NCI-H69 (cell line): Measurements from ENCODE around the gene ADI1.
"Not testable (repeated sequence)": the region's sequence is repeated elsewhere in the genome, so short reads cannot be mapped to it uniquely, and the experiment has no call there.

Source experiments
- DNase-seq: peaks from one replicate; lab custom pipeline; 2025; lab: John Stamatoyannopoulos, UW

ADI1 gene

DNA sequence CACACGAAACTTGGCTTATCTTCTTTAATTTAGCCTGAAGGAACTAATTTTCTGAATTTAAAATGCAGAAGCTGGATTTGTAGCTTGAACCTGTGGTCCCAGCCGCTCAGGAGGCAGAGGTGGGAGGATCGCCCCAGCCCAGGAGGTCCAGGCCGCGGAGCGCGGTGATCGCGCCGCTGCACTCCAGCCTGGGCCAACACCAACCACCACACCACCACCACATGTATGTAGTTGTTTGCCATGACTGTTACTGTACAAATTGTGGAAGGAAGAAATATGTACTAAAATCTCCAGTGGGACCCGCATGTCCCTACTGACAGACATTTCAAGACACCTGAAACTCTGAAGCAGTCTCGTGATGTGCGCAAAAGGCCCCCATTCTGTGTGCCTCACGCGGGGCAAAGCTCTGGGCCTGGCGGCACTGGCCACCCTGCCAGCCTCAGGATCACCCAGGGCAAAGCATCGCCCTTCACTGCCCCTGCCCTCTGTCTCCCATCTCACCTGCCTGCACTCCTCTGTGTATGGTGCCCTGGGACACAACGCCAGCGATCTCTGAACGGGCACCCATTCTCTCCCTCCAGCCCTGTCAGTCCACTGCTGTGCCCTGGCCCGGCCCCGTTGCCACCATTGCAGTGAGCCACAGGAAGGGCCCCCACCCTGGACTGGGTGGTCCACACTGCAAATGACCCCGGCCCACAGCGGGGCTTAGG is 10.1 kb upstream of the ADI1 start:
- DNase-seq, result no peak

DNA sequence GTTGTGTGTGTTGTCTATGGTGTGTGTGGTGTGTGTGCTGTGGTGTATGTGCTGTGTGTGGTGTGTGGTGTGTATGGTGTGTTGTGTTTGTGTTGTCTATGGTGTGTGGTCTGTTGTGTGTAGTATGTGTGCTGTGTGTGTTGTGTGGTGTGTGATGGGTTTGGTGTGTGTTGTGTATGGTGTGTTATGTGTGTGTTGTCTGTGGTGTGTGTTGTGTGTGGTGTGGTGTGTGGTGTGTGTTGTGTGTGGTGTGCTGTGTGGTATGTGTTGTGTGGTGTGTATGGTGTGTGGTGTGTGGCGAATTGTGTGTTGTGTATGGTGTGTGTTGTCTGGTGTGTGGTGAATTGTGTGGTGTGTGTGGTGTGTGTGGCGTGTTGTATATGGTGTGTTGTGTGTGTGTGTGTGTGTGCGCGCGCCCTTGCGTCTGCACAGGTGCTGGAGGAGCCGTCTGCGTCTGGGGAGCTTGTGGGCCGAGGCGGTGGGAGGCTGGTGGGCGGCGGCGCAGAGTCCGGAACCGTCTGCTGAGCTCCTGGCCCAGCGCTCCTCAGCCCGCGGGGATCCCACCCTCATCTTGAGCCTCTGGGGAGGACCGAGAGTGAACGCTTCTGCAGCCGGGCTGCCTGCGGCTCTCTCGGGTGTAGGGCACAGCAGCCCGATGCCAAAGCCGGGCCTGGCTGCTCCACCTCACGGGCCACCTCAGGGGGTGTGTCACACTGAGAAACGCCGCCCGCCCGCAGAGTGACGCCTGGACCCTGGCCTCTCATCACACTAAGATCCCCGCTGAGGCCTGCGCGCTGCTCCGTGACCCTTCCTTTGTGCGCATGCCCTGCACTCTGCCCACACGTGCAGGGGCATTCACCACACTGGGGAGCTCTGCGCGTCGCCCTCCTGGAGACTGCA is 8.8 kb upstream of the ADI1 start:
- peak; percentile 60 for DNase-seq

DNA sequence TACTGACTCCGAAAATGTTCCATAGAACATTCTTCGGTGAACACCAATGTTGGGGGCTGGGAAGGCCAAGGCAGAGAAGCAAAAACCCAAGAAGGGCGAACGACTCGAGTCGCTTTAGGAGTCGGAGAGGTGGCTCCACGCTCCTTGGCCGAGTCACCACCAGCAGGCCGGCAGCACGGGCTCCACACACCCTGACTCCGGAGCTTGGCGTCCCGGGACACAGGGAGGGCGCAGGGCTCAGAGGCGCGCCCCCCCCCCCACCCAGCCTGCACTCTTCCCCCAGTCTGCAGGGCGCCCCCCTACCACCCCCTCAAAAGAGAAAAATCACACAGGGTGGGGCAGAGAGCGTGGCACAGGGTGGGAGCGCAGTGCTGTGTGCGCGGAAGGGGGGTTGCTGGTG is 7.5 kb upstream of the ADI1 start:
- DNase-seq, result no peak

DNA sequence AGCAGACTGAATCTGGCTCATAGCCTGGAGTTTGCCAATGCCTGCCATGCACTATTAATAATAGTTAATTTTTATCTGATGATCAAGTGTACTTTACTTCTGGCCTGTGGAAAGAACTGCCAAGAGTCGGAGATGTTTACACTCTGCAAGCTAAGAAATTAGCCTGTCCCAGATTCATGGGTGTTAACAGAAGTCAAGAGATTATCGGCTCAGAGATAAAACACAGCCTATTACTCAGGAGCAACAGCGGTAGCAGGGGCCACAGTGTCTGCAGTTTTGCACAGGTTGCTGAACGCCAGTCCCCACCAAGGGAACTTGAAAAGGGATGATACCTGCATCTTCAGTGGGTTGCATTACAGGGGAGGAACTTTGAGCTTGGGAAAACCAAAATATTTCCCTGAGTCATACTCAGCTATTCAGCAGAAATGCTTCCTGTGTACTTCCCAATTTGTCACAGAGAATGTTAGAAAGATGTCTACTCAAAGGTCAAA is 4.3 kb upstream of the ADI1 start:
- no peak for DNase-seq

DNA sequence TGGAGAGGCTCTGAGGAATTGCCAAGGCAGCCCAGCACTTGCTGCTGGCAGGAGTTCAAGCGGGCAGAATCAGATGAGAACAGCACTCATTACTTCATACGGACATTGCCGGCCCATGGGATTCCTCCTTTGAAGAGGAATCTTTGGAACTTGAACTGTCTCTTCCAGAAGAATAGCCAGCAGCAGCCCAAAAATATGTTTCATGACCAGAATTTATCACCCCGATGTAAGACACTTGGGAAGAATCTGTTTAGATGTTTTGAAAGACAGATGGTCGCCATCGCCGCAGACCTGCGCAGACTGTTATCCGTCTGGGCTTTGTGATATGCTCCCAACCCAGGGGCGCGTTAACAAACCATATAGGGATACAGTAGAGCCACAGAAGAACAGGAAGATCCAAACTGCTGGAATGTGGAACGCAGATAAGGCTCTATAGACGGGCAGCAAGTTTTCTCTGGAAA is 3.7 kb upstream of the ADI1 start:
- no peak for DNase-seq

DNA sequence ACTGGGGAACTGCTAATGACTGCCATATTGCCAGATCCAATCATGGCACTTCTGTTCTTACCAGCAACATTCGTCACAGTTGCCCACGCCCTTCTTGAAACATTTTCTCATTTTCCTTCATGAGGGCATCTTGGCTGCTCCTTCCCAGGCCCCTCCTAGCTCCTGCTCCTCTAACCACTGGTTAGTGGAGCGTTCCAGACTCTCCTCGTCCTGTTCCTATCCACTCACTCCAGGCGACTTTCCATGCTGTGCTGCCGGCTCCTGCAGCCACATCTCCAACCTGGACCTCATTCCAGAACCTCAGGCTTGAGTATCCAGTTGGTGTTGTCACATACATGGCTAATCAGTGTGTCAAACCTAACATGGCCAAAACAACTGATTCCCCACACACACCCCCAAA is 1.3 kb upstream of the ADI1 start:
- no peak for DNase-seq

DNA sequence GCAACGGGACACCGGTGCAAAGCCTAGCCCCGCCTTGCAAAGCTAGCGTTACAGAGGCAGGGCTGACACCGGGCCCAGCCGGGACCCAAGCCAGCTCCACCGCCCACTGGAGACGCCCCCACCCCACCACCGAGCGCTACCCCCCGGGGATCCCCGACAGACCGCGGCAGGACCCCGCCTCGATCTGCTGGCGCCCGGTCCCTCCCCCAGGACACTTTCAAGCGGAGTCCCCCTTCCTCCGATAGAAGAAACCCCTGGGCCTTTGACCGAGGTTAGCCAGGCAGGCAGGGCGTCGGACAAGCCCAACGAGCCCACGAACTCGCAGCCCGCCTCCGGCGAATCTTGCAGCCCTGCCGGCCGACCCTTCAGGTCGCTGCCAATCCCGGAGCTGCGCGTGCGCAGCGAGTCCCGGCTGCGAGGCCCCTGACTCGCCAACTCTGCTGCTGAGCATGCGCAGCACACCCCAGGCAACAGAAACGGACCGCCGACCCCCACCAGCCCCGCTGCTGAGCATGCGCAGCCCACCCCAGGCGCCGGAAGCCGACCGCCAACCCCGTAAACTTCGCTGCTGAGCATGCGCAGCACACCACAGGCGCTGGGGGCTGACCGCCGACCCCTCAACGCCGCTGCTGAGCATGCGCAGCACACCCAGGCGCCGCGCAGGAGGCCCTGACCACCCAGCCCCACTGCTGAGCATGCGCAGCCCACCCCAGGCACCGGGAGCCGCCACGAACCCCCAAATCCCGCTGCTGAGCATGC is 656 bp downstream of the ADI1 start:
- peak; percentile 93 for DNase-seq

DNA sequence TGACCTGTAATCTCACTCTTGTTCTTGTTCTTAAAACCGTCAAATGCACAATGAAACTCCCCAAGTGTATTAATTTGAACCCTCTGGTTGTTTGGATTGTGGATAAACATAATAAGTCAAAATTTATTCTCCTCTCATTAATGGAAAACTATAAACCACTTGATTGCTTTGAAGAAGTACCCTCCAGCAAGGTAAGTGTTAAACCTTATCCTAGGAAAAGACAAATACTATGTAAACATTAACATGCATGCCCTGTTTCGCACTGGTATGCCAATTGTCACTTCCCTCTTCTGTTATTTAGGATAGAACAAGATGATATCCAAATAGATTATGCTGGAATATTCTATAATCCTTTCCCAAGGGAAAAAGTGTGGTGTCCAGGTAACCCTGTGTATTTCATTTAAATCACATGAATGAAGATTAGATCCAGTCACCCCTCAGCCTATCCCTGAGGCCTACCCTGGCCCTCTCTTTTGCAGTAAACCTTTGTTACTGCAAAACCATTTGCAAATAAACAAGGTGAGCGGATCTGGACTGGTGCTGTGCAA is 1.3 kb downstream of the ADI1 start:
- DNase-seq, result no peak

DNA sequence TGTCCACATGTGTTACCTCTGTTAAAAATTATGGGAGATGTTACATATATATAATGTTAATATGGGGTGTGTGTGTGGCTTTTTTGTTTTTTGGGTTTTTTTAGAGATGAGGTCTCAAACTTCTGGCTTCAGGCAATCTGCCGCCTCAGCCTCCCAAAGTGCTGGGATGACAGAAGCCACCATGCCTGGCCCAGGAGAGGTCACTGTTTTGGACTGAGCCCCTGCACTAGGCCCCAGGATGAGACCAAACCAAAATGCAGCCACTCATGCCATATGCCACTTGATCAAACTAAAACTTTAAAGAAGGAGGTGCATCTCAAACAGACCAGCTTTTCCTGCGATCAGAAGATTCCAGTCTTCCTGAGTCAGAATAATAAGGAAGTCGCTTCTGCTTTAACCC is 2.5 kb downstream of the ADI1 start:
- DNase-seq, result no peak

DNA sequence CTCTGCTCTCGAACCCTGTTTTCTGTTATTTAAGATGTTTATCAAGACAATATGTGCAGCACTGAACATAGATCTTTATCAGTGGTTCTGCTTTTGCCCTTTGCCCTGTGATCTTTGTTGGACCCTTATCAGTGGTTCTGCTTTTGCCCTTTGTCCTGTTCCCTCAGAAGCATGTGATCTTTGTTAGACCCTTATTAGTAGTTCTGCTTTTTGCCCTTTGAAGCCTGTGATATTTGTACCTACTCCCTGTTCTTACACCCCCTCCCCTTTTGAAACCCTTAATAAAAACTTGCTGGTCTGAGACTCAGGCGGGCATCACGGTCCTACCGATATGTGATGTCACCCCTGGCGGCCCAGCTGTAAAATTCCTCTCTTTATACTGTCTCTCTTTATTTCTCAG is 3.9 kb downstream of the ADI1 start:
- DNase-seq, result not testable (repeated sequence)

DNA sequence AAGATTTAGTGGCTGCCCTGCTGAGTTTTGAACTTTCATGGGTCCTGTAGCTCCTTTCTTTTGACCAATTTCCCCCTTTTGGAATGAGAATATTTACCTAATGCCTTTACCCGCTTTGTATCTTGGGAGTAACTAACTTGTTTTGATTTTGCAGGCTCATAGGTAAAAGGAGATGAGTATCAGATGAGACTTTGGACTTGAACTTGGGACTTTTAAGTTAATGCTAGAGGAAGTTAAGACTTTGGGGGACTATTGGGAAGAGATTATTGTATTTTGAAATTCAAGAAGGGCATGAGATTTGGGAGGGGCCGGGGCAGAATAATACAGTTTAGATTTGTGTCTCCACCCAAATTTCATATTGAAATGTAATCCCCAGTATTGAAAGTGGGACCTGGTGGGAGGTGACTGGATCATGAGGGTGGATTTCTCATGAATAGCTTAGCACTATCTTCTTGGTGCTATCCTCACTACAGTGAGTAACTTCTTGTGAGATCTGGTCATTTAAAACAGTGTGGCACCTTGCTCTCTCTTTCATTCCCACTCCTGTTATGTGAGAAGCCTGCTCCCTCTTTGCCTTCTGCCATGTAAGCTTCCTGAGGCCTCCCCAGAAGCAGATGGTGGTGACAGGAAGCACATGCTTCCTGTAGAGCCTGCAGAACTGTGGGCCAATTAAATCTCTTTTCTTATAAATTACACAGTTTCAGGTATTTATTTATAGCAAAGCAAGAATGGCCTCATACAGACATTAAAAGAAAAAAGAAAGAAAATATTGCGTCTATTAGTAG is 6.1 kb downstream of the ADI1 start:
- no peak for DNase-seq

DNA sequence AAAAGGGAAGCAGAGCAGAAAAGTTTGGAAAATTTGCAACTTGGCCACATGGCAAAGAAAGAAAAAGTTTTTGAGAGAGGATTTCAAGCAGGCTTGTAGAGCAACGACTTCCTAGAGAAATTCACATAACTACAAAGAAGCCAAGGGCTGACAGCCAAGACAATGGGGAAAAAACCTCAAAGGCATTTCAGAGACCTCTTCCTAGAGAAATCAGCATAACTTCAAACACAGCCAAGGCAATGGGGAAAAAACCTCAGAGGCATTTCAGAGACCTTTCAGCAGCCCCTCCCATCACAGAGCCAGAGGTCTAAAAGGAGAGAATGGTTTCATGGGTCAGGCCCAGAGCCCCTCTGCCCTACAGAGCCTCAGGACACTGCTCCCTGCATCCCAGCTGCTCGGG is 7.2 kb downstream of the ADI1 start:
- DNase-seq, result no peak

DNA sequence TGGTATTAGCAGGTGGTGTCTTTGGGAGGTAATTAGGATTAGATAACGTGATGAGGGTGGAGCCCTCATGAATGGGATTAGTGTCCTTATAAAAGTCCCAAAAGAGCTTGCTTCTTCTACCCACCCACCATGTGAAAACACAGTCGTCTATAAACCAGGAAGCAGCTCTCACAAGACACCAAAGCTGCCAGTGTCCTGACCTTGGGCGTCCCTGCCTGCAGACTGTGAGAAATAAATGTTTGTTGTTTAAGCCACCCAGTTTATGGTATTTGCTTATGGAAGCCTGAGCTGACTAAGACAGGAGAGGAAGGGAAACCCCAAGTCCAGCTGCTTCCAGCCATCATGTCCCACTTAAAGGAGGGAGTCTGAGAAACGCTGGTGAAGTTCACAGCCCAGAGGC is 13.6 kb downstream of the ADI1 start:
- no peak for DNase-seq

DNA sequence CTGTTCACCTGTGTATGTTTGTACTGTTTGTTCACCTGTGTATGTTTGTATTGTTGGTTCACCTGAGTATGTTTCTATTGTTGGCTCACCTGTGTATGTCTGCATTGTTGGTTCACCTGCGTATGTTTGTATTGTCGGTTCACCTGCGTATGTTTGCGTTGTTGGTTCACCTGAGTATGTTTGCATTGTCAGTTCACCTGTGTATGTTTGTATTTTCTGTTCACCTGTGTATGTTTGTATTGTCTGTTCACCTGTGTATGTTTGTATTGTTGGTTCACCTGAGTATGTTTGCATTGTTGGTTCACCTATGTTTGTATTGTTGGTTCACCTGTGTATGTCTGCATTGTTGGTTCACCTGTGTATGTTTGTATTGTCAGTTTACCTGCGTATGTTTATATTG is 14.6 kb downstream of the ADI1 start:
- DNase-seq, result peak; percentile 17

DNA sequence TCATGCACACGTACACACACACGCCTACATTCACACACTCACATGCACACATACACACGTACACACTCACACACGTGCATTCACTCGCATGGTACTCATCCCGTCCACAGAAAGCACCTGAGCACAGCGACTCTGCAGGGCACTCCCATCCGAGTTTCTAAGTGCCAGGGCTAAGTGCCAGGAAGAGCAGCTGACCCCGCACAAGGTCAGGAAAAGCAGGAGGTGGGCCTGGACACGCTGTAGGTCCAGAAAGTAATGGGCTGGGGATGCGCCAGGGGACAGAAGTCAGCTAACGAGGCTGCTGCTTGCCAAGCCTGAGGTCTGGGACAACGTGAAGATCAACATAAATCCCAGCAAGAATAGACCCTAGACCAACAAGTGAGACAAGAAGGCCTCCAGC is 15.8 kb downstream of the ADI1 start:
- no peak for DNase-seq

DNA sequence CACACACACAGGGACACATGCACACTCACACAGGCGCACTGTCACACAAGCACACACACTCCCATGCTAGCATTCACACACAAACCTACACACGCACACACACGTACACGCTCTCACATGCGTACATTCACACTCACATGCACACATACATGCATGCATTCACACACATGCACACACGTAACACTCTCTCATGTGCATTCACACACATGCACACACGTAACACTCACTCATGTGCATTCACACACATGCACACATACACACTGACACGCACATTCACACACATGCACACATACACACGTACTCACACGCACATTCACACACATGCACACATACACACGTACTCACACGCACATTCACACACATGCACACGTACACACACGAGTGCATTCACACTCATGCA is 16.3 kb downstream of the ADI1 start:
- DNase-seq, result no peak

DNA sequence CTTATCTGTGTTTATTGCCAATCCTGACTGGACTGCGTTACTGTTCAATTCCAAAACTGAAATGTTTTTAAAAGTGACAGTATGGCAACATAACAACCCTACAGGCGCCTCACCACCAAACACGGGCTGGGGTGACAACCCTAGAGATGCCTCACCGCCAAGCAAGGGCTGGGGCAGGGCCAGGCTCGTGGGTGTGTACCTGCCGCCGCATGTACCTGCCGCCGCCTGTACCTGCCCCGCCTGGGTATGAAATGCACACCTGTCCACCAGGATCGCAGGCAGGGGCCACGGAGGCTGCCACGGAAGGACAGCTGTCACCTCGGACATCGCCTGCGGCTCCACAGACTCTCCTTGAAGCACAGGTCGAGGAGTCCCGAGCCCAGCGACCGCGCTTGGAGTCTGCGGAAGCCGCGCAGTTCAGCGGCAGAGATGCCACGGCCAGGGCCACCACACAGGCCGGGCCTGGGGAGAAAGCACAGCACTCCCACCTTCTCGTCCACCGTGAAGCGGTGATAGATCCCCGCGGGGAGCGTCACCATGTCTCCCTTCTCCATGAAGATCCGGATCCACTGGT is 18.9 kb downstream of the ADI1 start:
- DNase-seq, result no peak

DNA sequence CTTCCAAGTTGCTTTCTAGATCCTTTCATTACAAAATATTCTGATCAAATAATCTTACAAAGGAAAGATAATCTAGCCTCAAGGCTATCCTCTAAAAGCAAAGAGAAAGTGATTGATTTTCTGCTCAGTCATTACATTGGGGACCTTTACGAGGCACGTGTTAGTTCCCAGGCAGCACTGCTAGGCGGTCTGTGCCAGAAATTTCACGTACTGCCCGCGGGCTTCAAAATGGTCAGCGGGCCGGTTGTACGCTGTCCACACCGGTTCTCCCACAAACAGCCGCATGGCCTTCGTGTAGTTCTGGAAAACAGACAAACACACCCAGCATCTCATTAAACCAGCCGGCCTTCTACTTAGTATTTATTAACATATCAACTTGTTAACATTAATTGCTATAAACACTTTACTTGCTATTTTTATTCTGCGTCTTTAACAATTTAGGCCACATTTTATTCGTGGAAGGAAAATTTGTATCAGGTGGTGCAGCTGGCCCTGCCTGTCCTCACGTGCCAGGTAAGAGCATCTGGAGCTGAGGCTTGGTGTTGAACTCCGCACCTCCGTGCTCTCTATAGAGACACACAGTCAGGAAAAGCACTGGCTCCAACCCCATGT is 20.4 kb downstream of the ADI1 start:
- DNase-seq, result no peak

DNA sequence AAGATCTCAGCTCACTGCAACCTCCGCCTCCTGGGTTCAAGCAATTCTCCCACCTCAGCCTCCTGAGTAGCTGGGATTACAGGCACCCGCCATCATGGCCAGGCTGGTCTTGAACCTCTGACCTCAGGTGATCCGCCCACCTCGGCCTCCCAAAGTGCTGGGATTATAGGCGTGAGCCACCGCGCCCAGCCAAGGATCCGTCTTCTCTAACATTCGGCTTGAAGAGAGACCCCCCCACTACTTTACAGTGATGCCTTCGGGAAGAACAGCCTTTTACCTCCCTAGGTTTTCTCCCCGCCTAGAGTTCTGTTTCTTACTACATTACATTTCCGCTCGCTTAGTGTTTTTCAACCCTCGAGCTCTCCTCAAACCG is 22.6 kb downstream of the ADI1 start:
- DNase-seq, result not testable (repeated sequence)

DNA sequence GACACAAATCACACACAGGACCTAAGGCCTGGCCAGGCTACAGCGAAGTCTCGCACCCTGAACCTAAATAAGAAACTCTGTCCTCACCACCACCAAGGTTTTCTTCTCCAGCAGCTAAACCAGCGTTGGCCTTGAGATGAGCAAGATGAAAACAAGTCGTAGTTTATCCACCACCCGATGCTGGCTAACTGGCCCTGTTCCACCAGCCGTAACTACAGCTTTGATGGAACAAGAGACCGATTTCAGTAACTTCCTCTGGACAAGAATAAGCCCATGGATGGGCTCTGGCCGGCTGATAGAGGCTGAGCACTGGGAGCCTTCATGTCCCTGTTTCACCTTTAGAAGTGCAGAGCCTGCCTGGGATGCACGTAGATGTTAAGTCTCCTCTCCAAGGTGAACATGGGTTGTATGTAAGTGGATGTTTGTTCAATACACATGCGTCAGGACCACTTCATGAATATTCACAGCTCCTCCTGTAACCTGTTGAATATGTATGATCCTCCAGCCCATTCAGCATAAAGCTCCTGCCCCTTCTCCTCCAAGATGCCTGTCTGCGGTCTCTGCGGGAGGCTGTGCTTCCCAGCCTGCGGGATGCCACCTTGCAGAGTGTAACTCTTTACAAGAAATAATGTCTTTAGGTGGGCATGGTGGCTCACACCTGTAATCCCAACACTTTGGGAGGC is 24.2 kb downstream of the ADI1 start:
- no peak for DNase-seq
